ENCODE results near the gene ABCB11.
"Not testable (repeated sequence)": the region's sequence is repeated elsewhere in the genome, so short reads cannot be mapped to it uniquely, and the experiment has no call there.

The ABCB11 gene

GRCh38 chr2:168874368-168875054 lies 156.6 kb downstream of the ABCB11 start:
- H3K4me3 ChIP-seq (ENCODE audit: low read depth, low read length), result no peak overlapping the region
- DNase-seq (ENCODE audit: low read depth), result no peak
- TF ChIP-seq, protein P1, sequence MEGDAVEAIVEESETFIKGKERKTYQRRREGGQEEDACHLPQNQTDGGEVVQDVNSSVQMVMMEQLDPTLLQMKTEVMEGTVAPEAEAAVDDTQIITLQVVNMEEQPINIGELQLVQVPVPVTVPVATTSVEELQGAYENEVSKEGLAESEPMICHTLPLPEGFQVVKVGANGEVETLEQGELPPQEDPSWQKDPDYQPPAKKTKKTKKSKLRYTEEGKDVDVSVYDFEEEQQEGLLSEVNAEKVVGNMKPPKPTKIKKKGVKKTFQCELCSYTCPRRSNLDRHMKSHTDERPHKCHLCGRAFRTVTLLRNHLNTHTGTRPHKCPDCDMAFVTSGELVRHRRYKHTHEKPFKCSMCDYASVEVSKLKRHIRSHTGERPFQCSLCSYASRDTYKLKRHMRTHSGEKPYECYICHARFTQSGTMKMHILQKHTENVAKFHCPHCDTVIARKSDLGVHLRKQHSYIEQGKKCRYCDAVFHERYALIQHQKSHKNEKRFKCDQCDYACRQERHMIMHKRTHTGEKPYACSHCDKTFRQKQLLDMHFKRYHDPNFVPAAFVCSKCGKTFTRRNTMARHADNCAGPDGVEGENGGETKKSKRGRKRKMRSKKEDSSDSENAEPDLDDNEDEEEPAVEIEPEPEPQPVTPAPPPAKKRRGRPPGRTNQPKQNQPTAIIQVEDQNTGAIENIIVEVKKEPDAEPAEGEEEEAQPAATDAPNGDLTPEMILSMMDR (IDR thresholded peaks at IDR 0.05; ENCODE audit: low read depth, low read length, missing control alignments), result no peak

GRCh38 chr2:168870824-168871223 lies 160.3 kb downstream of the ABCB11 start:
- not testable (repeated sequence) for H3K4me3 ChIP-seq (ENCODE audit: low read depth, low read length); DNase-seq (ENCODE audit: low read depth)

All from GM12864 (cell line).